ENCODE results near the gene ARMC9.
A peak's percentile ranks its signal among the peaks of the same experiment; 100 is the strongest.
"Not testable (repeated sequence)": the region's sequence is repeated elsewhere in the genome, so short reads cannot be mapped to it uniquely, and the experiment has no call there.

Gene ARMC9

GRCh38 chr2:231364061-231364460, 165.6 kb downstream of the ARMC9 start:
- no peak for DNase-seq (ENCODE audit: low spot score)

GRCh38 chr2:231364961-231365810, 166.8 kb downstream of the ARMC9 start:
- DNase-seq (ENCODE audit: low spot score), result peak; percentile 57

- no peak for DNase-seq (ENCODE audit: low spot score)
These were observed 168.7 kb downstream of the ARMC9 start for GRCh38 chr2:231367178-231367577.

GRCh38 chr2:231369580-231370428, 171.4 kb downstream of the ARMC9 start:
- no peak for DNase-seq (ENCODE audit: low spot score)

GRCh38 chr2:231370429-231370748, 172.0 kb downstream of the ARMC9 start:
- no peak for DNase-seq (ENCODE audit: low spot score)

- no peak for DNase-seq (ENCODE audit: low spot score)
These were observed 172.5 kb downstream of the ARMC9 start for GRCh38 chr2:231370749-231371429.

GRCh38 chr2:231371430-231372054, 173.1 kb downstream of the ARMC9 start:
- no peak for DNase-seq (ENCODE audit: low spot score)

- DNase-seq (ENCODE audit: low spot score), result no peak
These were observed 173.9 kb downstream of the ARMC9 start for GRCh38 chr2:231372326-231372725.

- no peak for DNase-seq (ENCODE audit: low spot score)
These were observed 174.8 kb downstream of the ARMC9 start for GRCh38 chr2:231373184-231373583.

GRCh38 chr2:231373786-231374349, 175.4 kb downstream of the ARMC9 start:
- no peak for DNase-seq (ENCODE audit: low spot score)

- no peak for DNase-seq (ENCODE audit: low spot score)
These were observed 176.3 kb downstream of the ARMC9 start for GRCh38 chr2:231374771-231375170.

GRCh38 chr2:231375994-231376615, 177.7 kb downstream of the ARMC9 start:
- DNase-seq (ENCODE audit: low spot score), result not testable (repeated sequence)

GRCh38 chr2:231376857-231377256, 178.4 kb downstream of the ARMC9 start:
- DNase-seq (ENCODE audit: low spot score), result no peak

GRCh38 chr2:231378026-231378722, 179.7 kb downstream of the ARMC9 start:
- DNase-seq (ENCODE audit: low spot score), result no peak

- DNase-seq (ENCODE audit: low spot score), result no peak
These were observed 181.1 kb downstream of the ARMC9 start for GRCh38 chr2:231379266-231380215.

GRCh38 chr2:231380307-231380706, 181.9 kb downstream of the ARMC9 start:
- DNase-seq (ENCODE audit: low spot score), result no peak

- no peak for DNase-seq (ENCODE audit: low spot score)
These were observed 182.8 kb downstream of the ARMC9 start for GRCh38 chr2:231380991-231381847.

GRCh38 chr2:231382116-231382515, 183.7 kb downstream of the ARMC9 start:
- DNase-seq (ENCODE audit: low spot score), result no peak

All from cerebellar cortex (tissue), 1 donor.